Inferior parietal cortex (tissue), 1 donor: Measurements from ENCODE around the gene KRTAP29-1.
"Not testable (repeated sequence)": the region's sequence is repeated elsewhere in the genome, so short reads cannot be mapped to it uniquely, and the experiment has no call there.

Experiments
- DNase-seq: peaks from one replicate; pipeline ENCODE4 v3.0.0-alpha.2; 2016; ENCODE audit errors: extremely low spot score

Gene KRTAP29-1, protein sequence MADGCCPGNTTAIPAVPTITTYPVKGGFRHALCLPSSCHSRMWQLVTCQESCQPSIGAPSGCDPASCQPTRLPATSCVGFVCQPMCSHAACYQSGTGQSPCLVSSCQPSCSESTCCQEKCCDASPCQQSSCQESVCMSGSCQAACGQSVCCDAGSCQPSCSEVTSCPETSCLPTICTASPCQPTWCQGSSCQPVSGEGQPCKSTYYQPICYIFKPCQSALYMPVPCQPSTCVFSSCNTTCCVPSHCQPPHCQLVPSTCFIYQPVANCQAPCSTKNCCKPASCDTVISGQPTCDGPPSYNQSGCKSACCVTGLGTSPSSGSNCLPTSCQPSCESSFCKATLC

DNA sequence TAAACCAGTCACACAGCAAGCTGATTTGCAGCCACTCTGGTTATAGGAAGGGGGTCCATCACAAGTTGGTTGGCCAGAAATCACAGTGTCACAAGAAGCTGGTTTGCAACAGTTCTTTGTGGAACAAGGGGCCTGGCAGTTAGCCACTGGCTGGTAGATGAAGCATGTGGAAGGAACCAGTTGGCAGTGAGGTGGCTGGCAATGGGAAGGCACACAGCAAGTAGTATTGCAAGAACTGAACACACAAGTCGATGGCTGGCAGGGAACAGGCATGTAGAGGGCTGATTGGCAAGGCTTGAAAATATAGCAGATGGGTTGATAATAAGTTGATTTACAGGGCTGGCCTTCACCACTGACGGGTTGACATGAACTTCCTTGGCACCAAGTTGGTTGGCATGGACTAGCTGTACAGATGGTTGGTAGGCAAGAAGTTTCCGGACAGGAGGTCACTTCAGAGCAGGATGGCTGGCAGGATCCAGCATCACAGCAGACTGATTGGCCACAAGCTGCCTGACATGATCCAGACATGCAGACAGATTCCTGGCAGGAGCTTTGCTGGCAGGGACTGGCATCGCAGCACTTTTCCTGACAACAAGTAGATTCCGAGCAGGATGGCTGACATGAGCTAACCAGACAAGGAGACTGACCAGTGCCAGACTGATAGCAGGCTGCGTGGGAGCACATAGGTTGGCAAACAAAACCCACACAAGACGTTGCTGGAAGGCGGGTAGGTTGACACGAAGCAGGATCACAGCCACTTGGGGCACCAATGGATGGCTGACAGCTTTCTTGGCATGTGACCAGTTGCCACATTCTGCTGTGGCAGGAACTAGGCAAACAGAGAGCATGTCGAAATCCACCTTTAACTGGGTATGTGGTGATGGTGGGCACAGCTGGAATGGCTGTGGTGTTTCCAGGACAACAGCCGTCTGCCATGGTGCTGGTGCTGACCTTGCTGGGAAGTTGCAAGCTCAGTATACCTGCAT is at the start of gene KRTAP29-1:
TSS of gene KRTAP29-1 (minus strand) at position 936 of the 986 bp plus-strand sequence. CDS start at position 936, 0 bp downstream.
- no peak for DNase-seq

- no peak for DNase-seq
These were observed 48.5 kb upstream of the KRTAP29-1 start for GRCh38 chr17:41351177-41351576.

- DNase-seq, result not testable (repeated sequence)
These were observed 47.8 kb upstream of the KRTAP29-1 start, which contains the start of gene KRT33A for GRCh38 chr17:41350381-41350878. Gene KRT33A (minus strand): TSS chr17:41350828. CDS start chr17:41350767, 61 bp downstream.

DNA sequence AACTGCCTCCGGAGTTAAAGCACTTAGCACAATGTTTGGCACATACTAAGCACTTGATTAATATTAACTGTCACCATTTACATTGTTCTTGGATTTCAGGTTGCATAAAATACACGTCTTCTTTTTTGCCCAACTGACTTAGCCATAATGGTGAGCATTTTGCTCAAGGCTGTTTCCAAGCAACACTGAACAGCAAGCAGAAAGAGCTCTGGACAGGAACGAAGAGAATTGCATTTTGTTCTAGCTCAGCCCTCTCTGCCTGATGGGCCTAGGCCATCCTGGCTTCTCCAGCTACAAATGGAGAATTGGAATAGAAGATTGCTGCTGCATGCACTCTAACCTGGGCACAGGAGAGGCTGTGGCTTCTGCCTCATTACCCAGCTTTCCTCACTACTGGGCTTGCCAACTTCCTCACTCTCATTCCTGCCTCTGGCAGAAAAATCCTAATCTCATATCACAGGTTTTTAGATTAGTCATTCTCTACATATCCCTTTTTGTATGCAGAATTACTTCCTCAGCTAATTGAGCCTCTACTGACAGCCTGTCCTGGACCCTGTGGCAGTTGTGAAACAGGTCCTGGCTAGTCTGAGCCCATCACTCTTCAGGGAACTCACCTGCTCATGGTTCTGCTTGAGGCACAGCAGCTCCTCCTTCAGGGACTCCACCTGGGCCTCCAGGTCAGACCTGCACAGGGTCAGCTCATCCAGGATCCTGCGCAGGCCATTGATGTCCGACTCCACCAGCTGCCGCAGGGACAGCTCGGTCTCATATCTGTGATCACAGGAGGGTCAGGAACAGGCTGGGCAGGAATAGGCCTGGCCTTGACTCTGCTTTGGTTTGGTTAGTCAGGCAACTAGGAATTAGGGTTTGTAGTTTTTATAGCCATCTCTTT is 45.5 kb upstream of the KRTAP29-1 start:
- no peak for DNase-seq

- not testable (repeated sequence) for DNase-seq
These were observed 43.8 kb upstream of the KRTAP29-1 start for GRCh38 chr17:41346421-41346820.

- no peak for DNase-seq
These were observed 43.3 kb upstream of the KRTAP29-1 start for GRCh38 chr17:41345992-41346391.

DNA sequence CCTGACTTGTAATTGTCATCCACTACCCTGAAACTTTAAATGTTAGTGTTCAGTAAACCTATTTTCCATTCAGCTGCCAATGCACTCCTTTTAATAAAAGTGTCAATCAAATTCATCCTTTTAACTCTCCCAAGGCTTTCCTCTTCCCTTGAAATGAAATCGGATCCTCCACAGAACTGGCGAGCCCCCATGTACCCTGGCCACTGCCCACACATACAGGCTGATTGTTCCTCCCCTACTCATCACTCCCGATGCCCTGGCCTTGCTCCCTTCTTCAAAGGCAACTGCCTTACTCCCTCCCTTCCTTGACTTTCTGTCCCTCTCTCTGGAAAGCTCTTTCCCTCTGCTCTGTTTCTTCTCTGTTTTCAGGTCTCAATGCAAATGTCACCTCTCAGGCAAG is 40.4 kb upstream of the KRTAP29-1 start:
- no peak for DNase-seq

- DNase-seq, result no peak
These were observed 38.5 kb upstream of the KRTAP29-1 start for GRCh38 chr17:41340934-41341861.

DNA sequence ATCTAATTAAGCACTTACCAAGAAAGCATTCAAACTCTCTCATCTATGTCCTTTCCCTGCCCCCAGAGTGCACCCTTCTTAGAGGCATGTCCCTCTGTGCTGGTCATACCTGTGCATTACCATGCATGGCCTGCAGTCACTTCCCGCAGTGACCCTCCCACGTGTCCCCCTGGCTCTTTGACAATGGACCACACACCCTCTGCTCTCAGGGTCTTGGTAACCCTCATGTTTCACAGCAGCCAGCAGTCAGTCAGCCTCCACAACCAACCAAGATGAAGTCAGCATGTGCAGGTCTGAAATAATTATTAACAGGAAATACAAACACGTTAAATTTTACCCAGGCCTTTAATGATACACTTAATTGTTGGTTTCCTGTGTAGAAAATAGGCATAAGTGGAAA is 37.8 kb upstream of the KRTAP29-1 start:
- DNase-seq, result no peak

DNA sequence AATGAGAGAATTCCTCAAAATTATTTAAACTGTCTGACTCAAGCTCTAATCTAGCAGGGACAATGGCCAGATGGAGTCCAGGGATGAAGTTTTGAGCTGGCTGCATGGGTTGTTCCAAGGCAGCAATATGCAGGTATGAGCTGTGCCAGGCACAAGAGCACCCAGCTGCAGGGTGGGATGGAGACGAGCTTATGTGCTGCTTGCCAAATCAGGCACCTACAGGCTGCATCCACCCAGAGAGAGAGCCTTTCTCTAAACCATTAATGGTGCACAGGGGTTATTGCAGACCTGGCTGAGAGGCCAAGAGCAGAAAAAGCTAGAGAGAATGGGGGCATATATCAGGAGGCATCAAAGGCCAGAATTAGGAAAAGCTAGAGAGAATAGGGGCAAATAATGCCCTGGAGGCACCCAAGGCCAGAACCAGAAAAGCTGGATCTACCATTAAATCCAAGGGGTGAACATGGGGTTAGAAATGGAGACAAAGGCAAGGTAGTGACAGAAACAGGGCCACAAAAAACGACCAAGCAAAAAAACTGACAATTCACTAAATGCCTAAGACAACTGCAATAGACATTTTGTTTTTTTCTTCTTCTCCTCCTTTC is 37.0 kb upstream of the KRTAP29-1 start:
- DNase-seq, result no peak

DNA sequence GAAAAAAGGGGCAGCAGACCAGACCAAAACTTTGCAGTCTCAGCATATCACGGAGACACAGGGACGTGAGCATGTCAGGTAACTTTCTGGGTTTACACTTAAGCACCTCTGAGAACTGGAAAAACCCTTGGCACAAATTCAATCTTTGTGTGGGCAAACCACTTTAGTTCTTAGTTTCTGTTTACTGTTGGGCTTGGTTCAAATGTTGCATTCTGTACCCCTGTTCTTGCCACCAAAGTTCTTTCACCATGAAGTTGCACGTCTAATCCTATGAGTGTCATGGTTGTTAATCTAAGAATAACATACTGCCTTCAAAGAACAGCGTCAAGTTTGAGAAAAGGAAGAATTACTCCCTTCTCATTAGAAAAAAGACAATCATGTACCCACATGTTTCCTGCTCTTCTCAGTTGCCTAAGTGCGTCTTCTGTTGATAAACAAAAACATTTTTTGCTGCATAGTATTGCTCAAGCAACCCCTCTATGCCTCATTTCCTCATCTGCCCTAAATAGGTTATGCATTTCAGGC is 36.4 kb upstream of the KRTAP29-1 start:
- DNase-seq, result no peak

DNA sequence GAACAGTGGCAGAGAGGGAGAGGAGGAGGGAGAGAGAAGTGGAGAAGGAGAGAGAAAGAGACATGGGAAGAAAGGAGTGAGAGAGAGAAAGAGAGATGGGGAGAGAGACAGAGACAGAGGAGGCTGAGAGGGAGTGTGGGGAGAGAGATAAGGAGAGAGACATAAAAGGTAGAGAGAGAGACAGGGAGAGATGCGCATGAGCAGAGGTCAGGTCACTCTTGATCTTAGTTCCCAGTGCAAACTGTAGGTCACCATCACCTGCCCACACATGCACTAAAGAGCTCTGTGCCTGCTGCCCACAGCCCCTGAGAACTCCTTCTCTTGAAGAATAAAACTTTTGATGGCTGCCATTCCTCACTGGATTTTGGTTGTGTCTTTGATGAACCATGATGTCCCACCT is 33.1 kb upstream of the KRTAP29-1 start:
- DNase-seq, result no peak

DNA sequence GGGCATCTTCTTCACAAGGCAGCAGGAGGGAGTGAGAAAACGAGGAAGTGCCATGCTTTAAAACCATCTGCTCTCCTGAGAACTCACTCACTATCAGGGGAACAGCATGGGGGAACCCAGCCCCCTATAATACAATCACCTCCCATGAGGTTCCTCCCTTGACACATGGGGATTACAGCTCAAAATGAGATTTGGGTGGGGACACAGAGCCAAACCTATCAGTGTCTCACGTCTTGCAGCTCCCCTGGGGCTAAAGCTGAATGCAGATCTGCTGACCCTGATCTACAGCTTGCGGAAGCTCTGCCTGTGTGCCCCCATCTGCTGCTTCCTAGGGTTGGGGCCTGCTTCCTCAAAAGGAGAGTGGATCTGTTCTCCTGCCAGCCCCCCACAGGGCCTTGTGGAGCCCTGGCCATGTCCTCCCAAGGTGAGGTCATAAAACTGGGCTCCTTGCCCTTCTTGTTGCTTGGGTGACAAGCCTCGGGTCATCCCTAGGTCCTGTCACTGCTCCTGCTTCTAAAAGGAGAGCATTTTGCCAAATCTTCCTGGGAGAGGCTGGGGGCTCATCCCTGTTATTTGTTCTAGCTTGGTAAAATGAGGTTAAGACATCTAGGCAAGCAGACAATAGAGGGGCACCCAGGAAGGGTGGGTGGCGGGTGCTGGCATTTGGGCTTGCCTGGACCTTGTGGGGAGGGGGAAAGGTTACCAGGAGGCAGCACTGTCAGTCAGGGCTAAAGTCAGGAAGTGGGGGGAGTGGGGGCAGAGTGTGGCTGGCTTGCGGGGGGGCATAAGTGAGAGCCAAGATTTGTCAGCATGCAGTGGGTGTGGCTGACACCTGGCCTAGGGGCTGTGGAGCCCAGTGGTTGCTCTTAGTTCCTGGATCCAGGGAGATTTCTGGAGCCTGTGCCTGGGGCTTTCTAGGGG is 32.0 kb upstream of the KRTAP29-1 start:
- DNase-seq, result no peak

- DNase-seq, result no peak
These were observed 31.2 kb upstream of the KRTAP29-1 start for GRCh38 chr17:41333836-41334235.

DNA sequence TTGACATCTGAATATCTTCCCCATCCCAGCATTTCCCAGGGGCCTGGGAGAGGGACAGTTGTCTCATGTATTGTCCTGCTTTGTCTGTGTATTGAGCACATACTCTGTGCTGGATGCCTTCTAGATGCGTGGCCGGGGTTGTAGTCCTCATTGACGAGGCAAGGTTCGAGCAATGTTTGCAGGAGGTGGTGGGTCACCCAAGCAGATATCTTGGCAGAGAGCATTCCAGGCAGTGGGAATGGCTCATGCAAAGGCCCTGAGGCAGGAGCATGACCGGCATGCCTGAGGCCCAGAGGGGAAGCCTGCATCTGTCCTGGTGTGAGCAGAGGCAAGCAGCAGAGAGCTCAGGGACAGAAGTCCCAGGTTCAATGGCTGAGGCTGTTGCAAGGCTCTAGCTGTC is 30.4 kb upstream of the KRTAP29-1 start:
- DNase-seq, result no peak

DNA sequence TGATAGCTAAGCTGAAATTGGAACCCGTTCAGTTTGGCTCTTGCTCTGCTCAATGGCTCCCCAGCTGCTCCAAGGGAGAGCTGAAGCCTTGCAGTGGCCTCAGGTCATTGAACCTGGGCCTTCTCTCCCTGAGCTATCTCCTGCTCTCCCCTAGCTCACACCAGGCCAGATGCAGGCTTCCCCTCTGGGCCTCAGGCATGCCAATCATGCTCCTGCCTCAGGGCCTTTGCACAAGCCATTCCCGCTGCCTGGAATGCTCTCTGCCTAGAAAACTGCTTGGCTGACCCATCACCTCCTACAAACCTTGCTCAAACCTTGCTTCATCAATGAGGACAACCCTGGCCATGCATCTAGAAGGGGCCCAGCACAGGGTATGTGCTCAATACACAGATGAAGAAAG is 29.6 kb upstream of the KRTAP29-1 start:
- DNase-seq, result no peak

GRCh38 chr17:41331606-41332005 is 29.0 kb upstream of the KRTAP29-1 start:
- DNase-seq, result no peak

DNA sequence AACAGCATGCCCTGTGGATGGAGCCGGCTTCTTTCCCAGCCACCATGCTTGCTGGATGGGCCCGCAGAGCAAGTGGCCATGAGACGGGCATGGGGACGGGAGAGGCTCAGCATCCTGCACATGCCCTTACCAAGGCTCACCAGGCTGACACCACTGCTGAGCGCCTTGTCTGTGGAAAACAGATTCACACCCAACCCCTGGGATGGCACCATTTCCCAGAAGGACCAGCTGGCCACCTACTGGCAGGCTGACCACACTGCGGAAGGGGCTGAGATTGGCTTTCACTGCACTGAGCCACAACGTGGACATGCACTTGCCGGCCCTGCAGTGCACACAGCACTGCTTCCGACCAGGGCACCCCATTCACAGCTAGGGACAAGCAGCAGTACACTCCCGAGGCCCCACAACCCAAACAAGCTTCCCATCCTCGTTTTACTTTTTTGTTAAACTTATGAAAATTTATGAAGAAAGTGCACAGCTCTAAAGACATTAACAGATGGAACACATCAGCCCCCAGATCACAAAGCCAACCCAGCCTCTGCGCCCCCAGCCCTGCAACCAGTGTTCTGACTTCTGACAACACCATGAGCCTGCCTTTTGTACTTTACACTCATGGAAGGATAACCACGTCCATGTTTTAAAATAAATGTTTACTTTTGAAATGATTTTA is 26.8 kb upstream of the KRTAP29-1 start:
- no peak for DNase-seq
